ENCODE data around the gene MFRP. TPM values are rescaled to one million over a fixed set of nuclear protein-coding genes. Genes with fewer than 3 reads are reported as not detected.

Gene MFRP
- total RNA-seq, 2 donors from 2014 or later: not detected

DNA sequence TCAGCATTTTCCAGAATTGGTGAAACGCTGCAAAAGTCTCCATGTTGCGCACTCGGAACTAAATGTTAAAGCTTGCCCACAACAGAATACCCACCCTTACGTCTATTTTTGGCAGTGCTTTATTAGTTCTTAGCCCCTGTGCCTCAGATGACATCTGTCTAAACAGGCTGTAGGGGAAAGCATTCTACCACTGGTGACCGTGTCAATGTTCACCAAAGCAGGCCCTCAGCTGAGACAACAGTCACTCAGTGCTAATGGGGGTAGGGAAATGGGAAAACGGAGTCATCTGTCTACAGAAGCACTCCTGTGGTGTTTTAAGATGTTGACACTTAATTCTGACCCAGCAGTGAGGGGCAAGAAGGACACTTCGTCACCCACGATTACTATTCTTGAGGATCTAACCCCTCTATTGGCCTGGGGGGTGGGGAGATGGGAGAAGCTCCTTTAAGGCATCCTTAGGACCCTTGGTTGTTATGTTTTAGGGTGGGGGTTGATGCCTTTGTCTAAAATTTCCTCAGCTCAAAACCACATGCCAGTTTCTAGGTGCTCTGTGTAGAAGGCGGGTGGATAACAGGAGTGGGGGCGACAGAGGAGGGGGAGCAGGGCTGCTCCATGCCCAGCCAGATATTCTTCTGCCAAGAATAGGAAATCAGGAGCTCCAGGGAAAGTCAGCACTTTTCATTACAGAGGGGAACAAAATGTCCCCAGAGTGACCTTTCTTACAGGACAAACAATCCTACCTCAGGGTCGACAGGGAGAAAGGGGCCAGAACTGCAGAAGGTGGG lies 15.6 kb upstream of the MFRP start:
- intact Hi-C loops (cut with DNase I, micrococcal nuclease): no loop called here
- DNase-seq (no peak), ATAC-seq (no peak)

GRCh38 chr11:119361056-119361787 lies 14.7 kb upstream of the MFRP start:
- ATAC-seq (no peak), DNase-seq (no peak)
- intact Hi-C loops (cut with DNase I, micrococcal nuclease): no loop called here

DNA sequence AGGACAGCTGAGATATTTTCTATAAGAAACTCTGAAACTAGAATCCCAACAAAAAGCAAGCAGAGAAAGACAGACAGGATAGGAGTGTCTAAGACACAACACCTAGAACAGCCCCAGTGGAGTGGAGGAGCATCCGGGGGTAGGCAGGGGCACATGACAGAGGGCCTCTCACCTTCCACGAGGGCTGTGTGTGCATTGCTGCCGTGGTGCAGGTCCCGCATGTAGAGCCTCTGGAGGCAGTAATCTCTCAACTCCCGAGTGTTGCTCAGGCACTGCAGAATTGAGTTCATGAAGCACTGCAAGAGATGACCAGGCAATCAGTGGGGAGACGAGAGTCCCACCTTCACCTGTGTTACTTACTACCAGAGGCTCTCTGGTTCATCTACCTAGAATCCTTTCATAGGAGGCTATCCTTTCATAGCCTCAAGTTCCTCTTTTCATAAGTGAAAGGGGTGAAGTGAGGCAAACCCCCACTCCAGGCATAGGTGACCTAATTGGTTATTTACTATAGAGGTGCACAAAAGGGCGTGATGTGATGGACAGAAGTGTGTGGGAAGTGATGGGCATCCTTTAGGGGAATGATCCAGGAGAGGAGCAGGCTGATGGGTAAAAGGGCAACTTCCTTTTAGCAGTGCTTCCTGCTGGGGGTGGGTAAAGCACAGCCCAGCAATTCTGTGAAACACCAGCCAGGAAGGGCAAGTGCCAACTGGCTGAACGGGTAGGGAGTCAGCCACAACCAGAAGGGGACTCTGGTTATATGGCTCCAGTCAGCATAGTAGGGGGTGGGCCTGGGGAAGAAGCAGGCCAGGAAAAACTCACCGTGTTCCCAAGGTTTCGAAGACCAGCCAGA lies 13.1 kb upstream of the MFRP start:
- no peak for DNase-seq
- peak; percentile 15 for ATAC-seq

GRCh38 chr11:119357074-119357473 lies 10.6 kb upstream of the MFRP start:
- intact Hi-C loops (cut with DNase I, micrococcal nuclease): loop anchor here in 1 of 2 donors (5.0 kb wide), 1 partner anchor 120 kb away; no protein-coding TSS in a partner anchor
- ATAC-seq (no peak), DNase-seq (no peak)

More for the DNA sequence above, 13.1 kb upstream of the MFRP start:
- intact Hi-C loops (cut with DNase I, micrococcal nuclease): loop anchor here in 1 of 2 donors (5.0 kb wide), 1 partner anchor 118 kb away; no protein-coding TSS in a partner anchor

- peak; percentile 87 for ATAC-seq
- intact Hi-C loops (cut with DNase I, micrococcal nuclease): loop anchor here in 1 of 2 donors (5.0 kb wide), 1 partner anchor 121 kb away; no protein-coding TSS in a partner anchor
These were observed 10.0 kb upstream of the MFRP start for GRCh38 chr11:119356349-119357031.

GRCh38 chr11:119355091-119355843 lies 8.8 kb upstream of the MFRP start:
- intact Hi-C loops (cut with DNase I, micrococcal nuclease): loop anchor here in 1 of 2 donors (5.0 kb wide), 1 partner anchor 122 kb away; no protein-coding TSS in a partner anchor
- ATAC-seq (no peak), DNase-seq (no peak)

More at GRCh38 chr11:119356349-119357031, 10.0 kb upstream of the MFRP start:
- DNase-seq: peak; percentile 72 to 89

GRCh38 chr11:119352857-119353260 lies 6.4 kb upstream of the MFRP start:
- intact Hi-C loops (cut with DNase I, micrococcal nuclease): no loop called here
- ATAC-seq (peak; percentile 47), DNase-seq (no peak)

GRCh38 chr11:119351232-119351631 lies 4.7 kb upstream of the MFRP start:
- DNase-seq (no peak), ATAC-seq (no peak)
- intact Hi-C loops (cut with DNase I, micrococcal nuclease): no loop called here

DNA sequence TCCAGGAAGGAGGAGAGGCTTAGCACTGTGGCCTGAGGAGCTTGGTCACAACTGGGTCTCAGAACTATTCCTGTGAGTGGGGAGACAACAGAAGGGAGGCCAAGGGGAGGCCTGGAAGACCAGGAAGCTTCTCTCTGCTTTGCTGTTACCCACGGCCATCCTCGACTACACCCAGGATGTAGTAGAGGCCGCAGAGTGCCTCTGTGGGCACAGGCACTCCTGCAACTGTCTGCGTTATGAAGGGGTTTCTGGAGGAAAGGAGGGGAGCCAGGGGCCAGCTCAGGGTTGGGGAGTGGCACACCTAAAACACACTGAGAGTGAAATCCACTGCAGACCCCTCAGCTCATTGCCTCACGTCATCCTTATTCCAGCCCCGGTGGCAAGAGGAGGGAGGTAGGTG lies 3.8 kb upstream of the MFRP start:
- no peak for ATAC-seq
- intact Hi-C loops (cut with DNase I, micrococcal nuclease): no loop called here
- no peak for DNase-seq

DNA sequence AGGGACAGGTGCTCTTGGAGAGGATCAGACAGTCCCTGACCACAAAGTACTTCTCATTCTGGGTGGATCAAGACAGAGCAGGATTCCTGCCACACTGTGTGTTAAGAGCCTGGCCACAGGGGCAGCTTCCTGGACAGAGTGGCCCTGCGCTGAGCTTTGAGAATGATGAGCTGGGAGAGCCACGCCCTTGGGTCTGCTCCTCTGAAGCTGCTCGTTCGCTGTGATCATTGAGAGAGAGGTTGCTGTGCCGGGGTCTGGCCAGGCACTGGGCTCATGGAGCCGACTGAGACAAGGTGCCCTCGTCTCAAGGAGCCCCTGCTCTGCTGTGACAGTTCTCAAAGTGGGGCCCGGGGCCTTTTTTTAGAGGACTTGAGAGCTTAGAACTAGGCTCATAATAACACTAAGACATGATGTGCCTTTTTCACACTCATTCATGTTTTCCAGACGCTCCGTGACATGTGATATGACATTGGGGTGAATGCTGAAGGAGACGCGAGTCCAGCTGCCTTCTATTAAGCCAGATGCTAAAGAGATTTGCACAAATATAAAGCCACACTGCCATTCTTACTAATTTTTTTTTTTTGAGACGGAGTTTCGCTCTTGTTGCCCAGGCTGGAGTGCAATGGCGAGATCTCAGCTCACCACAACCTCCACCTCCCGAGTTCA lies 1.6 kb upstream of the MFRP start:
- intact Hi-C loops (cut with DNase I, micrococcal nuclease): no loop called here
- DNase-seq (no peak), ATAC-seq (no peak)

GRCh38 chr11:119347242-119347641 lies 737 bp upstream of the MFRP start:
- intact Hi-C loops (cut with DNase I, micrococcal nuclease): no loop called here
- DNase-seq: no peak
- ATAC-seq: peak; percentile 43

DNA sequence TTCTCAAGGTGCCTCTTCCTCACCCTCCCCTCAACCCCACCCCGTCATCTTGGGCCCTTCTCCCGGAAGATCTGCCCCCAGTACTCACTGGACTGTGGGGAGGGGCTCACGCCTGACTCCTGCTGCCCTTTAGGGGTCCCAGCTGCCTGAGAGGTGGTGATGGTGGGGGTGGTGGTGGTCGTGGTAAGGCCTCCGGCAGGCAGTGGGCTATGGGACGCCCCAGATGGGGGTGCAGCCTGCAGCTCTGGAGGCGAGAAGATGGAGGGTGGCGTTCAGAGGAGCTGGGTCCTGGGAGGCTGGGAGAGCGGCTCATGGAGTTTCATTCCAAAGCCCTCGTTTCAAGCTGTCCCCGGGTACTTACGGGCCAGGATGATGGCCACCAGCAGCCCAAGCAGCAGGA lies 820 bp downstream of the MFRP start:
- no peak for ATAC-seq
- DNase-seq: no peak
- intact Hi-C loops (cut with DNase I, micrococcal nuclease): no loop called here

DNA sequence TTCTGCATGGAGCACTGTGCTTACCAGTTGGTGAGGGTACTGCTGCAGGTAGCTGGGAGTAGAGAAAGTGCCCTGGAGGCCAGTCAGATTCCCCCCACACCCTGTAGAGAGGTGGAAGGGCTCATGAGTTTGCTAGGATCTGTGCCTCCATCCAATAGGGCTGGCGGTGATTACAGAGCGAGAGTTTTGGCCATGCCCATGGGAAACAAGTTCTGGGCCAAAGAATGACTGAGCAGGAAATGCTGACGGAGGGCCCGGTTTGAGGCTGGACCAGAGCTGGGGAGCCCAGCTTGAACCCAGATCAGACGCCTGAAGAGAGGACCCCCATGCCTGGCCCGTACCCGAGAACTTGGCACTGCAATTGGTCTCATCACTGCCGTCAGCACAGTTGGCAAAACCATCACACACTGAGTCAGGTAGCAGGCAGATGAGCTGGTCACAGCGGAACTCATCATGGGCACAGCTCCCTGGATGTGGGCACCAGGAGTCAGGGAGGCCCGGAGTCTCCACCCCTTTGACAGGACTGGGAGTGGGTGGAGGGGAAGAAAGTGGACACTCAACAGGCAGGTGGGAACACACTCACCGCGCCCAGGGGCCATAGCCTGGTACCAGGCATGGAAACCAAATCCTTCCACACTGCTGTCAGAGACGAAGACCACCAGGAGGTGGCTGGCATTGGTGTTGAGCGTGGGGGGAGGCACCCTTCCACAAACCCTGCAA lies 2.1 kb downstream of the MFRP start:
- DNase-seq: no peak
- no peak for ATAC-seq
- intact Hi-C loops (cut with DNase I, micrococcal nuclease): no loop called here

- intact Hi-C loops (cut with DNase I, micrococcal nuclease): no loop called here
- DNase-seq (no peak), ATAC-seq (no peak)
These were observed 2.8 kb downstream of the MFRP start for GRCh38 chr11:119343726-119344125.

DNA sequence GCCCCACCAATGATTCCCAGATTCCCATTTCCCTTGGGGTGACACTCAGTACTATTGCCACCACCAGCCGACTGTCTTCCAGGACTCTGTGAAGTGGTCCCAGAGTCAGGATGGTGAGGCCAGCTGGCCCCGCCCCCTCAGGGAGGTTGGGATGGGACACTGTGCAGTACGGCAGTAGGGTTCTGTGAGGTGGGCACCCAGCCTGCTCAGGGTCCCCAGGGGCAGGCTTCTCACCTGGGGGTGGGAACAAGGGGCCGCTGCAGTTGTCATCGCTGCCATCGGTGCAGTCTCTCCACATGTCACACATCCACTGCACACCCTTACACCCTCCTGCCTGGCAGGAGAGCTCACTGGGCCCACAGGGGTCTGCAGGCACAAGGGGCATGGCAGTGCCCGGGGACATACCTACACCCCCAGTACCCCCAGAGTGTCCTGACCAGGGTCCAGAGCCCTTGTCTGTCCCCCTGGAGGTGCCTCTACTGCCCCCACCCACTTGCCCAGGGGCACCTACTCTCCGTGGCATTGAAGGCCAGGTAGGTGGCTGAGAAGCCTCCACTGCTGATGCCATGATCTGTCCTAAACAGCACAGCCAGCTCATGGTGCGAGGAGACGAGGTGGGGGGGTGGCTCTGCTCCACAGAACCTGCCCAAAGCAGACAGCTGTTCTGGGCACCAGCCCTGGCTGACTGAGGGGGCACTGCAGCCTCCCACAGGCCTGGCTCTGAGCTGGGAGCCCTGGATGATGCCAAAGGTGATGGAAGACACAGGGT lies 4.0 kb downstream of the MFRP start:
- DNase-seq: no peak
- intact Hi-C loops (cut with DNase I, micrococcal nuclease): no loop called here

GRCh38 chr11:119342023-119342300 lies 4.5 kb downstream of the MFRP start:
- ATAC-seq (no peak), DNase-seq (no peak)
- intact Hi-C loops (cut with DNase I, micrococcal nuclease): no loop called here

More for the DNA sequence above, 4.0 kb downstream of the MFRP start:
- ATAC-seq: no peak

Data from left colon (tissue), 2 donors.